HepG2 (cell line): ENCODE measurements around the gene TAT. TPM values are rescaled to one million over a fixed set of nuclear protein-coding genes. Genes with fewer than 3 reads are reported as not detected.

ENCODE experiments used
- ARID4A ChIP-seq: sonication (generic); formaldehyde crosslinking; IDR thresholded peaks from 2 replicates; pipeline ENCODE4 v1.5.0; 2020; ENCODE audit warnings: mild to moderate bottlenecking, missing genetic modification reagents, borderline replicate concordance
- ARNTL ChIP-seq: sonication (generic); formaldehyde crosslinking; IDR thresholded peaks from 2 replicates; pipeline ENCODE4 v1.4.0; 2020; ENCODE audit warnings: mild to moderate bottlenecking, missing genetic modification reagents
- BCL3 ChIP-seq: sonication (generic); formaldehyde crosslinking; IDR thresholded peaks from 2 replicates; pipeline ENCODE4 v1.5.1; 2020; ENCODE audit warnings: mild to moderate bottlenecking, missing genetic modification reagents, moderate library complexity
- CSRNP1 ChIP-seq: sonication (generic); formaldehyde crosslinking; IDR thresholded peaks from 2 replicates; pipeline ENCODE4 v1.8.1; 2023; ENCODE audit warnings: mild to moderate bottlenecking, missing genetic modification reagents
- DNMT3B ChIP-seq: conservative IDR thresholded peaks from 2 replicates; pipeline ENCODE4 v1.6.1; 2016; ENCODE audit warnings: missing biosample characterization, control low read depth
- DPF2 ChIP-seq: sonication (generic); formaldehyde crosslinking; IDR thresholded peaks from 2 replicates; pipeline ENCODE4 v1.4.0; 2020; ENCODE audit warnings: mild to moderate bottlenecking, low read depth, missing genetic modification reagents, borderline replicate concordance
- IKZF1 ChIP-seq: fragments of 450-650 bp; IDR thresholded peaks from 2 replicates; pipeline ENCODE4 v1.7.1; 2016
- NR2F2 ChIP-seq: IDR thresholded peaks from 2 replicates; pipeline ENCODE4 v1.6.1; 2012; ENCODE audit warnings: low read depth, inconsistent platforms, borderline replicate concordance
- RXRB ChIP-seq: IDR thresholded peaks from 2 replicates; pipeline ENCODE4 v1.6.1; 2016; ENCODE audit warnings: borderline replicate concordance, missing genetic modification reagents, missing compliant biosample characterization
- SALL1 ChIP-seq: sonication (generic); formaldehyde crosslinking; IDR thresholded peaks from 2 replicates; pipeline ENCODE4 v1.8.0; 2022; ENCODE audit warnings: mild to moderate bottlenecking, missing genetic modification reagents
- ZMYM3 ChIP-seq: sonication (generic); formaldehyde crosslinking; IDR thresholded peaks from 2 replicates; pipeline ENCODE4 v1.5.1; 2020; ENCODE audit warnings: mild to moderate bottlenecking, missing genetic modification reagents
- ZNF225 ChIP-seq: sonication (generic); formaldehyde crosslinking; IDR thresholded peaks from 2 replicates; pipeline ENCODE4 v1.4.0; 2020; ENCODE audit warnings: mild to moderate bottlenecking, missing genetic modification reagents
- ZNF343 ChIP-seq: sonication (generic); formaldehyde crosslinking; IDR thresholded peaks from 2 replicates; pipeline ENCODE4 v1.4.0; 2020; ENCODE audit warnings: mild to moderate bottlenecking, missing genetic modification reagents
- ZNF460 ChIP-seq: sonication (generic); formaldehyde crosslinking; IDR thresholded peaks from 2 replicates; pipeline ENCODE4 v1.5.1; 2020; ENCODE audit warnings: missing genetic modification reagents, mild to moderate bottlenecking, borderline replicate concordance
- ZNF512B ChIP-seq: sonication (generic); formaldehyde crosslinking; IDR thresholded peaks from 2 replicates; pipeline ENCODE4 v1.5.1; 2020; ENCODE audit warnings: missing genetic modification reagents, mild to moderate bottlenecking, borderline replicate concordance
- polyA plus RNA-seq, 8 experiments: library from polyadenylated mRNA; depleted of rRNA in 3 of 8; stranded (reverse) in 7 of 8; unstranded in 1 of 8; fragments of >200 nt; fragmentation: Illumina TruSeq in 4 of 8; extraction: Trizol in 4 of 8; gene quantifications; 2 replicates each; pipeline versions ENCODE4 v1.2.1 to v1.2.3, GENCODE V29; 2011 to 2016; ENCODE audit warnings: low read depth in 4 of 8, missing spikeins in 1 of 8, mixed read lengths in 1 of 8; ENCODE audit not compliant: insufficient read depth in 1 of 8
- total RNA-seq, 5 experiments: library from RNA; depleted of rRNA; stranded (reverse); fragments of >200 nt; fragmentation: Illumina TruSeq; extraction: Trizol; gene quantifications; 2 replicates each; pipeline ENCODE4 v1.2.3, GENCODE V29; 2016; ENCODE audit warnings: low read depth in 1 of 5

TAT gene
- total and polyA plus RNA-seq, 2 of the 13 experiments (the other 11 are each of a cell fraction or from before 2014, with no cell fraction given), result 1.6 to 5.8 TPM

GRCh38 chr16:71584543-71585317, 7.8 kb upstream of the TAT start (continued):
- TF ChIP-seq ZNF512B (CRISPR knock-in tag), result 0 out of 2 replicates have a peak, but pooled peaks have one; percentile 14
- peak; percentile 20; the same call in 1 of the 2 replicates for TF ChIP-seq SALL1 (CRISPR knock-in tag)
- TF ChIP-seq RXRB (CRISPR knock-in tag), result peak; percentile 51; the same call in 1 of the 2 replicates
- TF ChIP-seq ZMYM3 (CRISPR knock-in tag), result peak; percentile 51; the same call in 1 of the 2 replicates
- no peak for TF ChIP-seq ARID4A (CRISPR knock-in tag)
- no peak for TF ChIP-seq ZNF225 (CRISPR knock-in tag)
- 0 out of 2 replicates have a peak, but pooled peaks have one; percentile 32 for TF ChIP-seq BCL3 (CRISPR knock-in tag)
- no peak for TF ChIP-seq IKZF1
- 0 out of 2 replicates have a peak, but pooled peaks have one; percentile 16 for TF ChIP-seq DNMT3B (CRISPR knock-in tag)
- peak; percentile 56; the same call in 1 of the 2 replicates for TF ChIP-seq ZNF343
- TF ChIP-seq DPF2 (CRISPR knock-in tag), result 0 out of 2 replicates have a peak, but pooled peaks have one; percentile 8
- 0 out of 2 replicates have a peak, but pooled peaks have one; percentile 24 for TF ChIP-seq CSRNP1
- peak; percentile 30; the same call in 1 of the 2 replicates for TF ChIP-seq ARNTL
- no peak for TF ChIP-seq NR2F2
- TF ChIP-seq ZNF460, result peak; percentile 75; the same call in 1 of the 2 replicates
